GM06990 (cell line): ENCODE measurements around the gene EZR.
A peak's percentile ranks its signal among the peaks of the same experiment; 100 is the strongest.

Source experiments
- DNase-seq: peaks from one replicate; pipeline ENCODE4 v3.0.0-alpha.2; 2011; ENCODE audit not compliant: insufficient read length; ENCODE audit errors: extremely low read depth
- H3K27me3 ChIP-seq: replicated peaks from 2 replicates; pipeline ENCODE4 v1.6.0; 2011; ENCODE audit warnings: low read length; ENCODE audit not compliant: control insufficient read depth, insufficient read depth
- H3K36me3 ChIP-seq: 2 replicates; pipeline ENCODE4 v1.5.1; 2011; ENCODE audit warnings: low read length; ENCODE audit not compliant: control insufficient read depth, insufficient read depth
- H3K4me3 ChIP-seq: replicated peaks from 2 replicates; pipeline ENCODE4 v1.5.1; 2011; ENCODE audit warnings: low read depth, mild to moderate bottlenecking, control low read depth, low read length
- TF ChIP-seq, protein P1 (sequence below): IDR thresholded peaks from 2 replicates; pipeline ENCODE4 v1.5.1; 2011; ENCODE audit warnings: low read length, control low read depth, mild to moderate bottlenecking, inconsistent platforms; ENCODE audit not compliant: insufficient read depth, poor library complexity, severe bottlenecking

The EZR gene

DNA sequence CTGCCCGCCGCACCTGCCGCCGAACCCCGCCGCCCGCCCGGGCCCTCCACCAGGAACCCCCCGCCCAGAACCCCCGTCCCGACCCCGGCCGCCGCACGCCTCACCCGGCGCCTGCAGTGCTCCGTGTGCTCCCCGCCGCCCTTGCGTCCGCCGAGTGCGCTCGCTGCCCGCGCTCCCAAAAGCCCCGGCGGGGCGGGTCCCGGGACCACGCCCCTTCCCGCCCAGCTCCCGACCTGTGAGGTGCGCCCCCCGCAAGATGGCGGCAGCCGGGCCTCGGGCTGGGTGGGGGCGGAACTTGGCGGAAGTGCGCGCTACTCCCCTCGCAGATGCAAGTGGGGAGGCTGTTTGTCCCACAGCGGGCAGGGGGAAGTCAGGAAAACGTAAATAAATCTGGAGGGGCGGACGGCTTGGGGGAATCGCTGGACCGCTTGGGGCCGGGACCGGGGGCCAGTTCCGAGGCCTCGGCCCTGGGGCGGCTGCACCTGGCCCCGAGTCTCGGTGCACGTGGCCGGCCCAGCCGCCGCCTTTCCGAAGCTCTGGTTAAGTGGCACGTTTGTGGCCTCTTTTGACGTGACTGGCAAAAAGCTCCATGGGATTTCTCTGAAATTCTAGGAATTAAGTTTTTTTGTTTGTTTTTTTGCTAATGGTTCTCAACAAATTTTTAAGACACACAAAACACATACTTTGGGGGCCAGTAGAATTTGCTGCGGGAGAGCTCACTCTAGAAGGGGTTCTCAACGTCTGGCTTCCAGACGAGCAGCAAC is at the start of gene EZR:
TSS of gene EZR (minus strand) at position 156 of the 764 bp plus-strand sequence. CDS start 1,275 bp downstream, outside the sequence.
- Histone ChIP-seq H3K27me3 (no peaks in the 10 kb centered on the region), H3K4me3 (peak within 1 kb of the TSS; percentile 86), H3K36me3 (peaks cover 4% of the 10 kb centered on the region)
- peak; percentile 96 for DNase-seq
- TF ChIP-seq, protein P1, sequence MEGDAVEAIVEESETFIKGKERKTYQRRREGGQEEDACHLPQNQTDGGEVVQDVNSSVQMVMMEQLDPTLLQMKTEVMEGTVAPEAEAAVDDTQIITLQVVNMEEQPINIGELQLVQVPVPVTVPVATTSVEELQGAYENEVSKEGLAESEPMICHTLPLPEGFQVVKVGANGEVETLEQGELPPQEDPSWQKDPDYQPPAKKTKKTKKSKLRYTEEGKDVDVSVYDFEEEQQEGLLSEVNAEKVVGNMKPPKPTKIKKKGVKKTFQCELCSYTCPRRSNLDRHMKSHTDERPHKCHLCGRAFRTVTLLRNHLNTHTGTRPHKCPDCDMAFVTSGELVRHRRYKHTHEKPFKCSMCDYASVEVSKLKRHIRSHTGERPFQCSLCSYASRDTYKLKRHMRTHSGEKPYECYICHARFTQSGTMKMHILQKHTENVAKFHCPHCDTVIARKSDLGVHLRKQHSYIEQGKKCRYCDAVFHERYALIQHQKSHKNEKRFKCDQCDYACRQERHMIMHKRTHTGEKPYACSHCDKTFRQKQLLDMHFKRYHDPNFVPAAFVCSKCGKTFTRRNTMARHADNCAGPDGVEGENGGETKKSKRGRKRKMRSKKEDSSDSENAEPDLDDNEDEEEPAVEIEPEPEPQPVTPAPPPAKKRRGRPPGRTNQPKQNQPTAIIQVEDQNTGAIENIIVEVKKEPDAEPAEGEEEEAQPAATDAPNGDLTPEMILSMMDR: no peak

DNA sequence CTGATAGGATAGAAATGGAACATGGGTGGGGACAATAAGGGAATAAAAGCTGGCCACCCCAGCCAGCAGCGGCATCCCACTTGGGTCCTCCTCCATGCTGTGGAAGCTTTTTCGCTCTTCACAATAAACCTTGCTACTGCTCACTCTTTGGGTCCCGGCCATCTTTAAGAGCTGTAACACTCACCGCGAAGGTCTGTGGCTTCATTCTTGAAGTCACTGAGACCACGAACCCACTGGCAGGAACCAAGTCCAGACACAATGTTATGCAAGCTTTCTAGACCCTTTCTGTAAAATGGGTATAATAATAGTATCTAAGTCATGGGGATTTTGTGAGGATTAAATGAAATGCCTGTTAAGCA is 48.9 kb upstream of the EZR start:
- TF ChIP-seq, protein P1: no peak
- Histone ChIP-seq H3K4me3 (no peak overlapping the region), H3K27me3 (no peaks in the 10 kb centered on the region), H3K36me3 (no peaks in the 10 kb centered on the region)
- no peak for DNase-seq

DNA sequence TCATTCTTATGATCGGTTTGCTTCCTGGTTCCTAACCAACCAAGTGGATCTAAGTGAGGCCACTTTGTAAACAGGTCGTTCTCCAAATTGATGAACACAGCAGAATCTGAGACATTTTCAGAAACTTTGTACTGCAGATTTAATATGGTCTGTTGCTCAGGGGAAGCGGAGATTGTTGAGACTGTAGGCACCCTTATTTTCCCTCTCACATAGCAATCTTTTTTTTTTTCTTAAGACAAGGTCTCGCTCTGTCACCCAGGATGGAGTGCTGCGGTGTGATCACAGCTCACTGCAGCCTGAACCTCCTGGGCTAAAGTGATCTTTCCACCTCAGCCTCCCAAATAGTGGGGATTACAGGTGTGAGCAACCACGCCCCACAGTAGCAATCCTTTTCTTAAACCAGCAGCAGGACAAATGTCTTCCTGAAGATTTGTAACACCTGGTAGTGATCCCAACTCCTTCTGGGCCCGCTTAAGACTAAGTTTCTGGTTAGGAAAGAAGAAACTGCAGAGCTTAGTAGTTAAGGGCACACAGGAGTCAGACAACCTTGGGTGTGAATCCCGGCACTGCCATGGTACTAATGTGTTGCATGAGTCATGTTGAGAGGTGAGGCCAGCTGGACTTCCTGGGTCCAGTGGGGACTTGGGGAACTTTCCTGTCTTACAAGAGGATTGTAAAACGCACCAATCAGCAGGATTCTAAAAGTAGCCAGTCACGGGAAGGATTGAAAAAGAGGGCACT is 48.4 kb upstream of the EZR start:
- no peak overlapping the region for H3K4me3 ChIP-seq
- H3K27me3 ChIP-seq: no peaks in the 10 kb centered on the region
- H3K36me3 ChIP-seq: no peaks in the 10 kb centered on the region
- TF ChIP-seq, protein P1: no peak
- peak; percentile 46 for DNase-seq

DNA sequence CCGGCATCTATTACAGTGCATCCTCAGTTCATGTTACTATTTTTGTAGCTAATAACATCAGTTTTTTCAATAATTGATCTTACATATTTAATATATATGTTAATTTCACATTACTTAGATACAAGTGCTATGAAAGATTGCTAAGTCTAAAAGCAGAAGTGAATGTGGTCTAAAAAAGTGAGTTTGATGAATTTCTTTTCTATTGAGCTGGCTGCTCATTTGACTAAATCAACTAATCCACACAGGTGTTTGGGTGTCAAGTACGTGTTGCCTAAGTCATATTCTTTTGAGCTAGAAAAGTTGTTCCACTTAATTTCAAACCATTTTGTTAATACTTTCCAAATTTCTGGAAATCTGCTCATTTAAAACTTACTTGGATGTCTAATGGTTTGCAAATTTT is 46.6 kb upstream of the EZR start:
- TF ChIP-seq, protein P1: no peak
- H3K4me3 ChIP-seq: no peak overlapping the region

DNA sequence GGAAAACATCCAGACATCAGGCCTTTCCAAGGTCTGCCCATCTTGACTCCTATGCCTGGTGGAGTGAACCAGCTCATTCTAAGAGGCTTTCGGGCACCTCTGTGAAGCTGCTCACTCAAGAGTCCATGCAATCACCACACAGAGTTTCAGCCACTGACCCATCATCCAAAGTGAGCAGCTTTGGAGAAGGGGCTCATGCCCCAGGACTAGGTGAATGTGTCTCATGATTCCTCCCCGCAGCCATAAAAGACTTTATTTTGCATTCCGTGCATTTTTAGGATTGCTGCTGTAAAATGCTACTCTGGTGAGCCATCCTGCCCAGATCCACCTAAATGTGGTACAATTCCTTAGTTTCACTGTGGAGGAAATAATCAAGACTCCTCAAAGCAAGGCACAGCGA is 44.5 kb upstream of the EZR start:
- DNase-seq: no peak
- Histone ChIP-seq H3K27me3 (no peaks in the 10 kb centered on the region), H3K36me3 (no peaks in the 10 kb centered on the region), H3K4me3 (no peak overlapping the region)
- TF ChIP-seq, protein P1: no peak

More for the DNA sequence above, 46.6 kb upstream of the EZR start:
- no peak for DNase-seq
- Histone ChIP-seq H3K27me3 (no peaks in the 10 kb centered on the region), H3K36me3 (no peaks in the 10 kb centered on the region)
